H9 (cell line): Measurements from ENCODE around the gene FLOT2. TPM values are rescaled to one million over a fixed set of nuclear protein-coding genes. Genes with fewer than 3 reads are reported as not detected.

Experiments used
- DNase-seq: peaks from one replicate; pipeline ENCODE4 v3.0.0-alpha.2; 2017
- H2AFZ ChIP-seq: one replicate; pipeline ENCODE4 v1.6.1; 2013; ENCODE audit warnings: mild to moderate bottlenecking, low read length, control low read depth, moderate library complexity
- H2AK5ac ChIP-seq: 2 replicates; pipeline ENCODE4 v1.6.1; 2013; ENCODE audit warnings: low read length, control low read depth, mixed read lengths; ENCODE audit not compliant: insufficient read length
- H2BK120ac ChIP-seq: one replicate; pipeline ENCODE4 v1.6.1; 2013; ENCODE audit warnings: low read depth, mild to moderate bottlenecking, low read length, control low read depth, inconsistent platforms; ENCODE audit not compliant: poor library complexity, severe bottlenecking
- H2BK12ac ChIP-seq: 2 replicates; pipeline ENCODE4 v1.6.1; 2013; ENCODE audit warnings: low read length, control low read depth, mixed read lengths, low read depth; ENCODE audit not compliant: insufficient read length
- H2BK15ac ChIP-seq: 2 replicates; pipeline ENCODE4 v1.6.1; 2013; ENCODE audit warnings: low read depth, low read length, control low read depth
- H2BK20ac ChIP-seq: one replicate; pipeline ENCODE4 v1.6.1; 2013; ENCODE audit warnings: low read depth, mild to moderate bottlenecking, low read length, control low read depth, inconsistent platforms; ENCODE audit not compliant: poor library complexity, severe bottlenecking
- H2BK5ac ChIP-seq: 2 replicates; pipeline ENCODE4 v1.6.1; 2013; ENCODE audit warnings: low read length, control low read depth, mixed read lengths; ENCODE audit not compliant: insufficient read length
- H3K14ac ChIP-seq: 2 replicates; pipeline ENCODE4 v1.6.1; 2013; ENCODE audit warnings: low read length, control low read depth; ENCODE audit not compliant: insufficient read depth
- H3K18ac ChIP-seq: 2 replicates; pipeline ENCODE4 v1.6.1; 2013; ENCODE audit warnings: low read depth, mild to moderate bottlenecking, mixed read lengths, low read length, control low read depth; ENCODE audit not compliant: insufficient read length
- H3K23ac ChIP-seq: 2 replicates; pipeline ENCODE4 v1.6.1; 2013; ENCODE audit warnings: low read length, control low read depth, mixed read lengths, low read depth; ENCODE audit not compliant: insufficient read length
- H3K23me2 ChIP-seq: 2 replicates; pipeline ENCODE4 v1.6.1; 2013; ENCODE audit warnings: low read depth, mild to moderate bottlenecking, mixed read lengths, low read length, control low read depth; ENCODE audit not compliant: insufficient read length, poor library complexity, severe bottlenecking
- H3K27ac ChIP-seq: 2 replicates; pipeline ENCODE4 v1.5.1; 2013; ENCODE audit warnings: low read length, control low read depth, mixed read lengths, low read depth; ENCODE audit not compliant: insufficient read length
- H3K27me3 ChIP-seq: 2 replicates; pipeline ENCODE4 v1.6.1; 2013; ENCODE audit warnings: low read length, control low read depth, inconsistent platforms; ENCODE audit not compliant: insufficient read depth
- H3K4ac ChIP-seq: 2 replicates; pipeline ENCODE4 v1.6.1; 2013; ENCODE audit warnings: low read depth, mild to moderate bottlenecking, control low read depth, inconsistent platforms, low read length, moderate library complexity
- H3K4me1 ChIP-seq: 2 replicates; pipeline ENCODE4 v1.6.1; 2013; ENCODE audit warnings: low read length, control low read depth, inconsistent platforms; ENCODE audit not compliant: insufficient read depth
- H3K4me2 ChIP-seq: 2 replicates; pipeline ENCODE4 v1.6.1; 2013; ENCODE audit warnings: low read length, control low read depth, mixed read lengths; ENCODE audit not compliant: insufficient read length, insufficient read depth
- H3K56ac ChIP-seq: 2 replicates; pipeline ENCODE4 v1.6.1; 2013; ENCODE audit warnings: low read depth, mild to moderate bottlenecking, mixed read lengths, low read length, control low read depth; ENCODE audit not compliant: insufficient read length
- H3K79me1 ChIP-seq: 2 replicates; pipeline ENCODE4 v1.6.1; 2013; ENCODE audit warnings: low read depth, mild to moderate bottlenecking, moderate library complexity, low read length, control low read depth, inconsistent platforms; ENCODE audit not compliant: insufficient read depth, poor library complexity, severe bottlenecking
- H3K79me2 ChIP-seq: 2 replicates; pipeline ENCODE4 v1.6.1; 2013; ENCODE audit warnings: low read length, control low read depth, inconsistent platforms; ENCODE audit not compliant: insufficient read depth
- H3K9ac ChIP-seq: 2 replicates; pipeline ENCODE4 v1.6.1; 2013; ENCODE audit warnings: low read length, control low read depth, mixed read lengths; ENCODE audit not compliant: insufficient read length; ENCODE audit errors: extremely low read depth
- H3K9me3 ChIP-seq: one replicate; pipeline ENCODE4 v1.6.1; 2013; ENCODE audit warnings: low read depth, low read length, inconsistent platforms; ENCODE audit not compliant: control insufficient read depth
- H3T11ph ChIP-seq: one replicate; pipeline ENCODE4 v1.6.1; 2013; ENCODE audit warnings: mild to moderate bottlenecking, low read length, control low read depth, inconsistent platforms
- H4K20me1 ChIP-seq: one replicate; pipeline ENCODE4 v1.6.1; 2013; ENCODE audit not compliant: control insufficient read depth, insufficient read length, insufficient read depth
- H4K5ac ChIP-seq: 2 replicates; pipeline ENCODE4 v1.6.1; 2013; ENCODE audit warnings: low read depth, mild to moderate bottlenecking, mixed read lengths, low read length, control low read depth; ENCODE audit not compliant: insufficient read length
- H4K8ac ChIP-seq: replicated peaks from 2 replicates; pipeline ENCODE4 v1.6.1; 2013; ENCODE audit warnings: low read length, control low read depth, mixed read lengths, low read depth; ENCODE audit not compliant: insufficient read length
- H4K91ac ChIP-seq: 2 replicates; pipeline ENCODE4 v1.6.1; 2013; ENCODE audit warnings: low read depth, mild to moderate bottlenecking, moderate library complexity, mixed read lengths, low read length, control low read depth; ENCODE audit not compliant: insufficient read length
- H3K27ac Mint-ChIP-seq, 3 experiments: 2 replicates in 2 of 3; 3 replicates in 1 of 3; pipeline ENCODE4 v1.8.0; 2020 to 2021; ENCODE audit warnings: mixed read lengths in 3 of 3, mild to moderate bottlenecking in 1 of 3, moderate library complexity in 1 of 3
- H3K27me3 Mint-ChIP-seq: 2 replicates; pipeline ENCODE4 v1.8.0; 2021; ENCODE audit warnings: low read depth, mild to moderate bottlenecking, moderate library complexity, mixed read lengths
- H3K36me3 Mint-ChIP-seq, 3 experiments: 2 replicates in 2 of 3; 3 replicates in 1 of 3; pipeline ENCODE4 v1.8.0; 2020 to 2021; ENCODE audit warnings: low read depth in 3 of 3, mixed read lengths in 3 of 3; ENCODE audit not compliant: insufficient read depth in 1 of 3
- H3K4me1 Mint-ChIP-seq, 2 experiments: 2 replicates each; pipeline ENCODE4 v1.8.0; 2020; ENCODE audit warnings: mixed read lengths in 2 of 2
- H3K4me3 Mint-ChIP-seq, 2 experiments: 2 replicates in 1 of 2; 3 replicates in 1 of 2; pipeline ENCODE4 v1.8.0; 2020 to 2021; ENCODE audit warnings: mild to moderate bottlenecking in 2 of 2, mixed read lengths in 2 of 2, moderate library complexity in 1 of 2
- H3K9me3 Mint-ChIP-seq, 2 experiments: 2 replicates in 1 of 2; 3 replicates in 1 of 2; pipeline ENCODE4 v1.8.0; 2020; ENCODE audit warnings: mild to moderate bottlenecking in 2 of 2, mixed read lengths in 2 of 2, moderate library complexity in 1 of 2
- WGBS: extraction: QIAGEN DNeasy Blood & Tissue Kit; methylation state at CpG from one replicate; pipeline ENCODE4 v1.1.7; 2013; ENCODE audit warnings: missing lambda C conversion rate, low lambda C conversion rate, mixed read lengths; ENCODE audit not compliant: insufficient read length; ENCODE audit errors: extremely low coverage; 5-methylcytosine and 5-hydroxymethylcytosine counted together
- total RNA-seq: library from RNA; stranded (reverse); gene quantifications from 2 replicates; pipeline ENCODE4 v1.2.1, GENCODE V29; 2021
- TF ChIP-seq, protein P1 (sequence below): fragments of 200-600 bp; sonication (generic); conservative IDR thresholded peaks from 3 replicates; pipeline ENCODE4 v1.8.0; 2021; ENCODE audit warnings: antibody characterized with exemption, mild to moderate bottlenecking

FLOT2 gene
- total RNA-seq, 1 experiment from 2014 or later: 173 TPM

DNA sequence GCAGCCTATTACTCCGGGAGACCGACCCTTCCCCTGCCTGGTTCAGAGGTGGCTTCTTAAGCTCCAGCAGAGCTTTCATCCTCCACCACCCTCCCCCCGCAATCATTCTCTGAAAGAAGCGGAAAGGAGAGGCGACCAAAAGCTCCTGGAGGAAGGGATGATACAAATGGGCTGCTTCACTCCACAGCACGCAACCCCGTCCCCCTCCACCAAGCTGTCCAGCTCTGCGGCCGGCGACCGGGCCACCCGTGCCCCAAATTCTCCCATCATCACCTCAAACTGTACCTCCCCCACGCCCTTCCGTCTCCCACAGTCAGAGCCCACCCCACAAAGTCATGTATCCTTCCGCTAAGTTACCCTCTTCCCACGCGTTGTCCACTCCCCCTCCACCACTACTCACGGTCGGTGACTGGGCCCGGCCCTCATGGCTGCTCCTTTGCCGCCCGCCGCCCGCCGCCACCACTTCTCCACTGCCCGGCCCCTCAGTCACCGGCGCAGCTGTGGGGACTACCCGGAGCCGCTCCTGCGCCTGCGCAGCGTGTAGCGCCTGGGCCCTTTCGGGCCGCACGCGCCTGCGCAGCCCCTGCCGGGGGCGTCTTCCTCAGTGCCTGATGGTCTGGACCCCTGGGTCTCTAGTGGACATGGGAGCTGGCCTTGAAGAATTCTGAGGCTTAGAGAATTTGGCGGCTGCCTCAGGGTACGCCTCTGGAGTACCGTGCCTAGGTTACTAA is 55.1 kb downstream of the FLOT2 start, which contains the start of gene FAM222B:
TSS of gene FAM222B (minus strand) at position 509 of the 731 bp plus-strand sequence. CDS start 76,123 bp downstream, outside the sequence.
- H3K9me3 ChIP-seq: no peaks in the 10 kb centered on the region
- H3K27ac ChIP-seq: no peak within 1 kb of the TSS
- no peak within 1 kb of the TSS for H3K23ac ChIP-seq
- no peak within 1 kb of the TSS for H2BK20ac ChIP-seq
- Mint-ChIP-seq H3K4me1 (peaks cover 8 to 14% of the 10 kb centered on the region in 2 experiments), H3K27me3 (no peaks in the 10 kb centered on the region), H3K9me3 (no peaks in the 10 kb centered on the region), H3K36me3 (peaks cover 0 to 5% (median 2%) of the 10 kb centered on the region in 3 experiments; a peak in 5 of 7 replicates), H3K4me3 (peak within 1 kb of the TSS; percentile 98 to 100), H3K27ac (peak within 1 kb of the TSS; percentile 91 to 98 (median 95))
- no peaks in the 10 kb centered on the region for H4K20me1 ChIP-seq
- H2AFZ ChIP-seq: no peak within 1 kb of the TSS
- no peak within 1 kb of the TSS for H2BK5ac ChIP-seq
- peak within 1 kb of the TSS; percentile 47 for H3K18ac ChIP-seq
- no peak within 1 kb of the TSS for H4K5ac ChIP-seq
- H3K4me1 ChIP-seq: no peaks in the 10 kb centered on the region
- peak within 1 kb of the TSS; percentile 99 for H3K4me2 ChIP-seq
- H3T11ph ChIP-seq: no peak within 1 kb of the TSS
- peaks cover 19% of the 10 kb centered on the region; the same call in 1 of the 2 replicates for H3K79me2 ChIP-seq
- no CpG with 5 or more reads among the region's 44 CpGs for WGBS
- peaks cover 3% of the 10 kb centered on the region for H3K79me1 ChIP-seq
- peak; percentile 96 for DNase-seq
- H3K9ac ChIP-seq: peak within 1 kb of the TSS; percentile 84
- H3K27me3 ChIP-seq: no peaks in the 10 kb centered on the region
- no peak within 1 kb of the TSS for H3K4ac ChIP-seq
- H2BK120ac ChIP-seq: no peak within 1 kb of the TSS
- TF ChIP-seq, protein P1, sequence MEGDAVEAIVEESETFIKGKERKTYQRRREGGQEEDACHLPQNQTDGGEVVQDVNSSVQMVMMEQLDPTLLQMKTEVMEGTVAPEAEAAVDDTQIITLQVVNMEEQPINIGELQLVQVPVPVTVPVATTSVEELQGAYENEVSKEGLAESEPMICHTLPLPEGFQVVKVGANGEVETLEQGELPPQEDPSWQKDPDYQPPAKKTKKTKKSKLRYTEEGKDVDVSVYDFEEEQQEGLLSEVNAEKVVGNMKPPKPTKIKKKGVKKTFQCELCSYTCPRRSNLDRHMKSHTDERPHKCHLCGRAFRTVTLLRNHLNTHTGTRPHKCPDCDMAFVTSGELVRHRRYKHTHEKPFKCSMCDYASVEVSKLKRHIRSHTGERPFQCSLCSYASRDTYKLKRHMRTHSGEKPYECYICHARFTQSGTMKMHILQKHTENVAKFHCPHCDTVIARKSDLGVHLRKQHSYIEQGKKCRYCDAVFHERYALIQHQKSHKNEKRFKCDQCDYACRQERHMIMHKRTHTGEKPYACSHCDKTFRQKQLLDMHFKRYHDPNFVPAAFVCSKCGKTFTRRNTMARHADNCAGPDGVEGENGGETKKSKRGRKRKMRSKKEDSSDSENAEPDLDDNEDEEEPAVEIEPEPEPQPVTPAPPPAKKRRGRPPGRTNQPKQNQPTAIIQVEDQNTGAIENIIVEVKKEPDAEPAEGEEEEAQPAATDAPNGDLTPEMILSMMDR: no peak
- H2AK5ac ChIP-seq: no peak within 1 kb of the TSS
- no peak within 1 kb of the TSS for H4K8ac ChIP-seq
- H3K56ac ChIP-seq: no peak within 1 kb of the TSS
- H3K23me2 ChIP-seq: peaks cover 6% of the 10 kb centered on the region
- no peak within 1 kb of the TSS for H2BK15ac ChIP-seq
- peak within 1 kb of the TSS; percentile 76 for H3K14ac ChIP-seq
- H2BK12ac ChIP-seq: no peak within 1 kb of the TSS
- no peak within 1 kb of the TSS for H4K91ac ChIP-seq
